Mesendoderm (in vitro differentiated cells): ENCODE results near the gene PLEKHA5.

Source experiments
- DNase-seq: peaks from one replicate; pipeline ENCODE4 v3.0.0; 2013
- H2AK5ac ChIP-seq: 2 replicates; pipeline ENCODE4 v1.6.1; 2013; ENCODE audit warnings: low read length, inconsistent platforms
- H2BK120ac ChIP-seq: 2 replicates; pipeline ENCODE4 v1.6.1; 2013; ENCODE audit warnings: low read depth, mild to moderate bottlenecking, low read length, moderate library complexity, mixed read lengths
- H2BK15ac ChIP-seq: replicated peaks from 2 replicates; pipeline ENCODE4 v1.6.1; 2013; ENCODE audit warnings: low read depth, mild to moderate bottlenecking, moderate library complexity
- H2BK5ac ChIP-seq: 2 replicates; pipeline ENCODE4 v1.6.1; 2013; ENCODE audit warnings: low read length, inconsistent platforms
- H3K18ac ChIP-seq: 2 replicates; pipeline ENCODE4 v1.6.1; 2013; ENCODE audit warnings: mild to moderate bottlenecking, low read length, mixed read lengths
- H3K23ac ChIP-seq: one replicate; pipeline ENCODE4 v1.6.1; 2013; ENCODE audit warnings: low read length
- H3K27ac ChIP-seq: 2 replicates; pipeline ENCODE4 v1.5.1; 2013; ENCODE audit warnings: low read depth, mild to moderate bottlenecking, inconsistent platforms, low read length, moderate library complexity
- H3K27me3 ChIP-seq: 2 replicates; pipeline ENCODE4 v1.6.1; 2013; ENCODE audit warnings: low read length, control low read depth, mild to moderate bottlenecking, inconsistent platforms; ENCODE audit not compliant: insufficient read depth, poor library complexity
- H3K36me3 ChIP-seq: 2 replicates; pipeline ENCODE4 v1.6.1; 2013; ENCODE audit warnings: low read length, inconsistent platforms; ENCODE audit not compliant: control insufficient read depth, insufficient read depth
- H3K4ac ChIP-seq: one replicate; pipeline ENCODE4 v1.6.1; 2013; ENCODE audit warnings: low read depth, mild to moderate bottlenecking, low read length, moderate library complexity
- H3K4me1 ChIP-seq: 2 replicates; pipeline ENCODE4 v1.6.1; 2013; ENCODE audit warnings: low read depth, low read length, inconsistent platforms; ENCODE audit not compliant: control insufficient read depth
- H3K4me2 ChIP-seq: 2 replicates; pipeline ENCODE4 v1.6.1; 2013; ENCODE audit warnings: low read length
- H3K4me3 ChIP-seq: 2 replicates; pipeline ENCODE4 v1.5.1; 2013; ENCODE audit warnings: mild to moderate bottlenecking, low read length
- H3K56ac ChIP-seq: one replicate; pipeline ENCODE4 v1.6.1; 2013; ENCODE audit warnings: low read length
- H3K79me1 ChIP-seq: 2 replicates; pipeline ENCODE4 v1.6.1; 2013; ENCODE audit warnings: low read length, inconsistent platforms
- H3K79me2 ChIP-seq: 2 replicates; pipeline ENCODE4 v1.6.1; 2013; ENCODE audit warnings: mild to moderate bottlenecking, low read length; ENCODE audit not compliant: control insufficient read depth, insufficient read depth
- H3K9ac ChIP-seq: 2 replicates; pipeline ENCODE4 v1.6.1; 2013; ENCODE audit warnings: low read length, inconsistent platforms
- H4K5ac ChIP-seq: one replicate; pipeline ENCODE4 v1.6.1; 2013; ENCODE audit warnings: low read length
- H4K8ac ChIP-seq: one replicate; pipeline ENCODE4 v1.6.1; 2013; ENCODE audit warnings: low read depth, mild to moderate bottlenecking, control low read depth, low read length, moderate library complexity
- WGBS: extraction: QIAGEN DNeasy Blood & Tissue Kit; methylation state at CpG from one replicate; pipeline ENCODE4 v1.1.7; 2013; ENCODE audit warnings: low lambda C conversion rate, missing lambda C conversion rate; ENCODE audit not compliant: insufficient coverage; ENCODE audit errors: extremely low coverage; 5-methylcytosine and 5-hydroxymethylcytosine counted together

PLEKHA5 gene

DNA sequence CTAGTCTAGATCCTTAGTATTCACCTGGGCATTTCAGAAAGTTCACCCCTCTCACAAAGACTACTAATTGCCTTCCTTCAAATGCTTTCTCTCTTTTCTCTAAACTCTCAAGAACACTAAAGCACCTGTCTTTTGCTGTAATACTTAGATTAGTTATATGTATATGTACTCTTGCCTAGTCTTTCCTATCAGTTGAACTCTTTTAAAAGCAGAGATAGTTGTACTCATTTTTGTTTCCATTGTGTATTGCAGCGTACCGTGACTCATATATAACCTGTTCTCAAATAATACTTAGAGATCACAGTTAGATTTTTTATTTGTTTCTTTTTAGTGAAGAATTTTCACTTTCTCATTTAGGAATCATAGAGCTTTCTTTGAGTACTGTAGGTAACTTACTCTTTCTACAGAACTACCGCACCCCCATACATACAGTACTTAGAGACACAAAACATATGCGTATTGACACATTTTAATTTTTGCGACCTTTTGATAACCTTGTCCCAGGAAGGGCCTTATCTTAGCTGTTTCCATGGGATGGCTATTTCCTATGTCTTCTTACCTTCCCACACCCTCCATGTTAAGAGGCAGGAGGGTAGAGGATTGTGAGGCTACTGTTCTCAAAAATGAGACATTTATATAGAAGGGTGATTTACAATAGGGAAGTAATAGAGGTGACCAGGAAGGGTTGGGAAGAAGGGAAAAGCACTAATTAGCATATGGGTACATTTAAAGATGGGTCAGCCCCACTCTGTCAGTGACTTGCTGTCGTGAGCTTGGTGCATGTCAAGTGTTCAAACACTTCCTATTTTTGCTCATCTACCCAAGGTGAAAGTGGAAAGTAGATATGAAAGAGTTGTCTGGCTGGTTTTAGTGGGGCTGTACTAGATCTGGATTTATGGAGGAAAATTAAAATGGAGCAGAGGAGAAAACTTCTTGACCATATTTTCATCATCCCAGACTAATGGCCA is 74.3 kb downstream of the PLEKHA5 start:
- Histone ChIP-seq H3K4me2 (no peak overlapping the region), H2BK5ac (no peak overlapping the region), H3K79me1 (peaks cover 8% of the 10 kb centered on the region), H4K5ac (no peak overlapping the region), H3K4ac (no peak overlapping the region), H3K27ac (no peak overlapping the region), H4K8ac (no peak overlapping the region), H3K18ac (no peak overlapping the region), H3K4me1 (peaks cover 8% of the 10 kb centered on the region), H3K79me2 (peaks cover 15% of the 10 kb centered on the region), H3K4me3 (no peak overlapping the region), H3K27me3 (no peaks in the 10 kb centered on the region), H2BK120ac (no peak overlapping the region), H3K9ac (no peak overlapping the region), H3K36me3 (no peaks in the 10 kb centered on the region), H3K56ac (no peak overlapping the region), H2BK15ac (no peak overlapping the region), H3K23ac (no peak overlapping the region), H2AK5ac (no peak overlapping the region)
- no CpG with 5 or more reads among the region's 6 CpGs for WGBS
- DNase-seq, result no peak

DNA sequence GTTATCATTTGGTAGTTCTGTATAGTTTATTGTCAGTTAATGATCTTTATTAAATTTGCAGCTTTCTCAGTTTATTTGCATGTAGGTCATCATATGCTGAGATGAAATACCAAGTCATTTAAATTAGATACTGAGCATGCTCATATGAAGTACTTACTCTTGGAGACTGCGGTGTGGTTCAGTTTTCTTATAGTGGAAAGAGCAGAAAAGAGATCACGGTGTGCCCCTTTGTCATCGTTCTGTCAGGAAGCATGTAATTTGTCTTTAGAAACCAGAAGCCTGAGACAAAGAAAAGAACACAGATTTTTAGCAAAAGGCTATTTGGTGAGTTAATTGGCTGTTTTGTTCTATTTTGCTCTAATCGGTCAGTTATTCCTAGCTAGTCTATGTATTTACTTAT is 75.6 kb downstream of the PLEKHA5 start:
- Histone ChIP-seq H3K23ac (no peak overlapping the region), H3K36me3 (no peaks in the 10 kb centered on the region), H3K18ac (no peak overlapping the region), H2BK5ac (no peak overlapping the region), H4K8ac (no peak overlapping the region), H3K4me1 (peaks cover 8% of the 10 kb centered on the region), H3K4ac (no peak overlapping the region), H3K9ac (no peak overlapping the region), H3K56ac (no peak overlapping the region), H2BK15ac (no peak overlapping the region), H3K79me1 (peaks cover 4% of the 10 kb centered on the region), H3K4me2 (no peak overlapping the region), H3K27me3 (no peaks in the 10 kb centered on the region), H3K79me2 (peaks cover 13% of the 10 kb centered on the region), H3K4me3 (no peak overlapping the region), H2AK5ac (no peak overlapping the region), H2BK120ac (no peak overlapping the region), H4K5ac (no peak overlapping the region), H3K27ac (no peak overlapping the region)
- DNase-seq, result no peak
- no CpG with 5 or more reads among the region's 4 CpGs for WGBS

DNA sequence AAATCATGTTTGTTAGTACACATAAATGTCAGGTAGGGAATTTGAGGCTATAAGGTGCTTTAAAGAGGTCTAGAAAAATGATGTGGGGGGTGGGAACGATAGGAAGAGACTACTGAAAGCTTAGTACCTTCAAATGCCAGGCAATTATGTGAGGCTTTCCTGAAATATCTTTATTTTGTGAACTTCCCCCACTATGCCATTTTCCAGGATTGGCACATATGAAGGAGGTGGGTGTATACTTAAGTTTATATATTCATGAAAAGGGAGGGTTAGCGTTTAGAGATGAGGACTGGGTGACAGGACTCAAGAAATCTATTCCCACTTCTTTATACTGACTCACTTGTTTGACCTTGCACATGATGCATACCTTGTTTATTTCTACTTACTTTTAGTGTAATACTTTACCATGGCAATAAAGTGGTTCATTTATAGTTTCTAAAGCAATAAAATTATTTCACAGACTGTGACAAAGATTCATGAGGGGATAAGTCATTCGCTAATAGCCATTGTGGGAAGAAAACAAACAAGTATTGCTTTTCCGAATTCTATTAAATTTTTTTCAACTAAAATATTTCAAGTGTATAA is 77.1 kb downstream of the PLEKHA5 start:
- H3K4me3 ChIP-seq, result no peak overlapping the region
- no peak overlapping the region for H3K23ac ChIP-seq
- no peak overlapping the region for H4K5ac ChIP-seq
- no peak for DNase-seq
- no peak overlapping the region for H2BK5ac ChIP-seq
- no peak overlapping the region for H2AK5ac ChIP-seq
- no peak overlapping the region for H3K27ac ChIP-seq
- H3K27me3 ChIP-seq, result no peaks in the 10 kb centered on the region
- WGBS, result no CpG with 5 or more reads among the region's 4 CpGs
- H3K4me2 ChIP-seq, result no peak overlapping the region
- no peak overlapping the region for H2BK15ac ChIP-seq
- H3K4ac ChIP-seq, result no peak overlapping the region
- no peak overlapping the region for H3K18ac ChIP-seq
- no peaks in the 10 kb centered on the region for H3K36me3 ChIP-seq
- H3K4me1 ChIP-seq, result peaks cover 8% of the 10 kb centered on the region
- peaks cover 13% of the 10 kb centered on the region for H3K79me2 ChIP-seq
- H2BK120ac ChIP-seq, result no peak overlapping the region
- H3K79me1 ChIP-seq, result peaks cover 4% of the 10 kb centered on the region
- no peak overlapping the region for H3K56ac ChIP-seq
- no peak overlapping the region for H4K8ac ChIP-seq
- H3K9ac ChIP-seq, result no peak overlapping the region

DNA sequence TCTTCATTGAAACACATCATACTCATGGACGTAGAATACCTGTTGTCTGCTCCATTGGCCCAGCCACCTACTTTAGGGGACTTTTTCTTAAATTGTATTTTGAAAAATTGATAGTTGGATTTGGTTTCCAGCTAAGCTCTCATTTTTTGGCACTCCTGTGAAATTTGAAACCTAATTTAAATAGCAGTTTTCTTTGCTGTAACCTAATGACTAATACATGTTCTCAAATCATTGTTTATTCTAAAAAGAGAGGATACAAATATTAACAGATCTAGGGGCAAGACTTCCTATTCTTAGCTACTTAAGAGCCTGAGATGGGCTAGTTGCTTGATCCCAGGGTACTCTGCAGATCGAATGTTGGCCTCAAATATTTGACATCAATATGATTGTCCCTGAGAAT is 78.9 kb downstream of the PLEKHA5 start:
- Histone ChIP-seq H4K5ac (no peak overlapping the region), H3K27ac (no peak overlapping the region), H3K36me3 (no peaks in the 10 kb centered on the region), H2BK120ac (no peak overlapping the region), H3K4me3 (no peak overlapping the region), H4K8ac (no peak overlapping the region), H2BK5ac (no peak overlapping the region), H3K23ac (no peak overlapping the region), H3K56ac (no peak overlapping the region), H3K4me2 (no peak overlapping the region), H3K27me3 (no peaks in the 10 kb centered on the region), H2BK15ac (no peak overlapping the region), H3K79me2 (peaks cover 12% of the 10 kb centered on the region), H3K79me1 (peaks cover 7% of the 10 kb centered on the region), H3K4ac (no peak overlapping the region), H3K4me1 (peaks cover 3% of the 10 kb centered on the region), H2AK5ac (no peak overlapping the region), H3K9ac (no peak overlapping the region), H3K18ac (no peak overlapping the region)
- no CpG with 5 or more reads among the region's 2 CpGs for WGBS
- no peak for DNase-seq

DNA sequence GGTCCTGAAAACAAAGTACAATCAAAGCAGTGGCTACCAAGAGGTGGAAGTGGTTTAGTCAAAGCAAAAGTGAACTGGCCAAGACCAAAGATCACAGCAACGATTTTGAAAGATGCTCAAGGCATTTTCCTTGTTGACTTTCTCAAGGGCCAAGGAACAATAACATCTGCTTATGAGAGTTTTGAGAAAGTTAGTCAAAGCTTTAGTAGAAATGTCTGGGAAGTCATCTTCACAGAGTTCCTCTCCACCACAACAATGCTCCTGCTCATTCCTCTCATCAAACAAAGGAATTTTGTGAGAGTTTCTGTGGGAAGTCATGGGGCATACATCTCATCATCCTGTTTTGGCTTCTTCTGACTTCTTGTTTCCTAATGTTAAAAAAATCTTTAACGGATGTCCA is 80.1 kb downstream of the PLEKHA5 start:
- H3K27me3 ChIP-seq, result no peaks in the 10 kb centered on the region
- H3K23ac ChIP-seq, result no peak overlapping the region
- H3K36me3 ChIP-seq, result no peaks in the 10 kb centered on the region
- H3K4me2 ChIP-seq, result no peak overlapping the region
- H2AK5ac ChIP-seq, result no peak overlapping the region
- peaks cover 3% of the 10 kb centered on the region for H3K79me1 ChIP-seq
- no peak overlapping the region for H2BK15ac ChIP-seq
- H3K79me2 ChIP-seq, result peaks cover 8% of the 10 kb centered on the region
- no peak overlapping the region for H4K8ac ChIP-seq
- no peak overlapping the region for H4K5ac ChIP-seq
- no peak overlapping the region for H2BK5ac ChIP-seq
- no peak for DNase-seq
- no peak overlapping the region for H3K27ac ChIP-seq
- H3K4ac ChIP-seq, result no peak overlapping the region
- H3K4me1 ChIP-seq, result peaks cover 1% of the 10 kb centered on the region
- no CpG with 5 or more reads among the region's 2 CpGs for WGBS
- H3K56ac ChIP-seq, result no peak overlapping the region
- no peak overlapping the region for H3K9ac ChIP-seq
- no peak overlapping the region for H3K4me3 ChIP-seq
- H2BK120ac ChIP-seq, result no peak overlapping the region
- no peak overlapping the region for H3K18ac ChIP-seq
